Progenitor cell of endocrine pancreas (in vitro differentiated cells): ENCODE measurements around the gene LYPD6B. TPM values are rescaled to one million over a fixed set of nuclear protein-coding genes. Genes with fewer than 3 reads are reported as not detected.

Experiments used
- DNase-seq: peaks from one replicate; pipeline ENCODE4 v3.0.0; 2021; ENCODE audit warnings: low spot score; ENCODE audit not compliant: unreplicated experiment
- H3K27ac Mint-ChIP-seq: 2 replicates; pipeline ENCODE4 v1.8.0; 2021; ENCODE audit warnings: mild to moderate bottlenecking, moderate library complexity, mixed read lengths
- H3K27me3 Mint-ChIP-seq: 2 replicates; pipeline ENCODE4 v1.8.0; 2021; ENCODE audit warnings: mixed read lengths
- H3K36me3 Mint-ChIP-seq: 2 replicates; pipeline ENCODE4 v1.8.0; 2022; ENCODE audit warnings: mixed read lengths; ENCODE audit not compliant: insufficient read depth
- H3K4me1 Mint-ChIP-seq: 2 replicates; pipeline ENCODE4 v1.8.0; 2021; ENCODE audit warnings: low read depth, mixed read lengths
- H3K4me3 Mint-ChIP-seq: 2 replicates; pipeline ENCODE4 v1.8.0; 2021; ENCODE audit warnings: low read depth, mild to moderate bottlenecking, moderate library complexity, mixed read lengths
- H3K9me3 Mint-ChIP-seq: 2 replicates; pipeline ENCODE4 v1.8.0; 2021; ENCODE audit warnings: low read depth, mixed read lengths
- CTCF ChIP-seq: fragments of 200-600 bp; sonication (generic); IDR thresholded peaks from one replicate; pipeline ENCODE4 v1.5.0; 2021; ENCODE audit warnings: antibody characterized with exemption, mild to moderate bottlenecking; ENCODE audit not compliant: unreplicated experiment
- total RNA-seq: library from RNA; stranded (reverse); gene quantifications from 2 replicates; pipeline ENCODE4 v1.2.1, GENCODE V29; 2021

Gene LYPD6B
- total RNA-seq, 1 donor from 2014 or later = 140 TPM

GRCh38 chr2:149028377-149028776 lies 10.1 kb upstream of the LYPD6B start:
- peaks cover 8% of the 10 kb centered on the region for H3K27me3 Mint-ChIP-seq
- TF ChIP-seq CTCF = no peak
- DNase-seq = no peak
- no peak overlapping the region for H3K4me3 Mint-ChIP-seq
- H3K9me3 Mint-ChIP-seq = no peaks in the 10 kb centered on the region
- peaks cover 58% of the 10 kb centered on the region for H3K4me1 Mint-ChIP-seq
- peak overlapping the region; percentile 10 for H3K27ac Mint-ChIP-seq
- H3K36me3 Mint-ChIP-seq = no peaks in the 10 kb centered on the region

GRCh38 chr2:149028891-149029290 lies 9.6 kb upstream of the LYPD6B start:
- no peak for TF ChIP-seq CTCF
- Mint-ChIP-seq H3K27ac (peak overlapping the region; percentile 10), H3K36me3 (no peaks in the 10 kb centered on the region), H3K4me1 (peaks cover 61% of the 10 kb centered on the region), H3K9me3 (no peaks in the 10 kb centered on the region), H3K4me3 (no peak overlapping the region), H3K27me3 (peaks cover 8% of the 10 kb centered on the region)
- DNase-seq = no peak

GRCh38 chr2:149029307-149029965 lies 9.1 kb upstream of the LYPD6B start:
- no peak for DNase-seq
- no peak overlapping the region for H3K4me3 Mint-ChIP-seq
- peaks cover 62% of the 10 kb centered on the region for H3K4me1 Mint-ChIP-seq
- TF ChIP-seq CTCF = no peak
- H3K27me3 Mint-ChIP-seq = peaks cover 8% of the 10 kb centered on the region
- H3K36me3 Mint-ChIP-seq = no peaks in the 10 kb centered on the region
- H3K9me3 Mint-ChIP-seq = no peaks in the 10 kb centered on the region
- no peak overlapping the region for H3K27ac Mint-ChIP-seq

GRCh38 chr2:149031396-149031795 lies 7.1 kb upstream of the LYPD6B start:
- Mint-ChIP-seq H3K4me3 (no peak overlapping the region), H3K36me3 (no peaks in the 10 kb centered on the region), H3K9me3 (no peaks in the 10 kb centered on the region), H3K27me3 (peaks cover 8% of the 10 kb centered on the region), H3K27ac (no peak overlapping the region), H3K4me1 (peaks cover 46% of the 10 kb centered on the region)
- no peak for TF ChIP-seq CTCF
- DNase-seq = no peak

GRCh38 chr2:149033716-149034115 lies 4.8 kb upstream of the LYPD6B start:
- Mint-ChIP-seq H3K4me3 (no peak overlapping the region), H3K36me3 (no peaks in the 10 kb centered on the region), H3K4me1 (peaks cover 36% of the 10 kb centered on the region), H3K27ac (peak overlapping the region; percentile 71), H3K27me3 (peaks cover 5% of the 10 kb centered on the region), H3K9me3 (no peaks in the 10 kb centered on the region)
- DNase-seq = peak; percentile 30
- TF ChIP-seq CTCF = no peak
